PC-9 (cell line): ENCODE measurements around the gene CHRDL1. TPM values are rescaled to one million over a fixed set of nuclear protein-coding genes. Genes with fewer than 3 reads are reported as not detected.

ENCODE experiments used
- BruUV-seq: library from RNA; stranded (reverse); fragments of 400-500 nt; replicated peaks from 2 replicates; lab custom pipeline; 2021; lab: Mats Ljungman, UMichigan
- CTCF ChIA-PET: fragments of 300-600 bp; sonication (Branson Sonifier 250); formaldehyde crosslinking; loops from one replicate; lab custom pipeline; 2022; ENCODE audit warnings: antibody characterized with exemption; lab: Charles Lee
- POLR2A ChIA-PET: fragments of 300-600 bp; sonication (Branson Sonifier 250); formaldehyde crosslinking; loops from one replicate; lab custom pipeline; 2022; ENCODE audit warnings: antibody characterized with exemption; ENCODE audit not compliant: unreplicated experiment; lab: Charles Lee
- DNase-seq, 2 experiments: peaks; one replicate each; pipeline versions ENCODE4 v3.0.0 to v3.0.0-alpha.2; 2015 to 2022; ENCODE audit warnings: mixed read lengths in 1 of 2
- H2AFZ ChIP-seq: fragments of 200-600 bp; sonication (generic); 2 replicates; pipeline ENCODE4 v1.8.1; 2017; ENCODE audit warnings: antibody characterized with exemption
- H3F3A ChIP-seq: fragments of 200-600 bp; sonication (generic); 2 replicates; pipeline ENCODE4 v1.8.1; 2017; ENCODE audit warnings: antibody characterized with exemption, mild to moderate bottlenecking, low read depth; ENCODE audit not compliant: insufficient read depth
- H3K27ac ChIP-seq: fragments of 200-600 bp; sonication (generic); 2 replicates; pipeline ENCODE4 v1.6.1; 2016; ENCODE audit warnings: mixed run types
- H3K27me3 ChIP-seq: fragments of 200-600 bp; sonication (generic); 2 replicates; pipeline ENCODE4 v1.6.1; 2016; ENCODE audit warnings: low read depth, mixed run types; ENCODE audit not compliant: insufficient read depth
- H3K36me3 ChIP-seq: fragments of 200-600 bp; sonication (generic); 2 replicates; pipeline ENCODE4 v1.6.1; 2016; ENCODE audit warnings: low read depth, mixed run types
- H3K4me1 ChIP-seq: fragments of 200-600 bp; sonication (generic); replicated peaks from 2 replicates; pipeline ENCODE4 v1.6.1; 2016; ENCODE audit warnings: mixed run types; ENCODE audit not compliant: insufficient read depth
- H3K4me2 ChIP-seq: fragments of 200-600 bp; sonication (generic); 2 replicates; pipeline ENCODE4 v1.6.1; 2017; ENCODE audit warnings: mixed run types
- H3K4me3 ChIP-seq: fragments of 200-600 bp; sonication (generic); 2 replicates; pipeline ENCODE4 v1.6.1; 2016; ENCODE audit warnings: mixed run types
- H3K79me2 ChIP-seq: fragments of 200-600 bp; sonication (generic); 2 replicates; pipeline ENCODE4 v1.6.1; 2017; ENCODE audit warnings: low read depth, mixed run types
- H3K9me2 ChIP-seq: fragments of 200-600 bp; sonication (generic); 2 replicates; pipeline ENCODE4 v1.8.1; 2017; ENCODE audit warnings: mild to moderate bottlenecking; ENCODE audit not compliant: insufficient read depth
- H3K9me3 ChIP-seq: fragments of 200-600 bp; sonication (generic); 2 replicates; pipeline ENCODE4 v1.8.1; 2016; ENCODE audit warnings: low read depth; ENCODE audit not compliant: insufficient read depth
- H4K20me1 ChIP-seq: fragments of 200-600 bp; sonication (generic); 2 replicates; pipeline ENCODE4 v1.8.1; 2017; ENCODE audit not compliant: insufficient read depth
- EZH2 ChIP-seq: fragments of 200-600 bp; sonication (generic); IDR thresholded peaks from 2 replicates; pipeline ENCODE4 v1.8.0; 2017; ENCODE audit warnings: antibody characterized with exemption, low read depth
- intact Hi-C: fragments of 100-400 bp; cut with micrococcal nuclease; formaldehyde crosslinking; loops from one replicate; pipeline ENCODE4 v1.10.0; 2022; ENCODE audit not compliant: unreplicated experiment
- total RNA-seq: library from RNA; stranded (reverse); gene quantifications from 2 replicates; pipeline ENCODE4 v1.2.3, GENCODE V29; 2021
- TF ChIP-seq, protein P1 (sequence below): fragments of 200-600 bp; sonication (generic); conservative IDR thresholded peaks from 2 replicates; pipeline ENCODE4 v1.6.1; 2017; ENCODE audit warnings: mixed run types, antibody characterized with exemption, mild to moderate bottlenecking, moderate library complexity

Gene CHRDL1
- total RNA-seq, 1 experiment from 2014 or later = 25.7 TPM

- Histone ChIP-seq H3F3A (peaks cover 13% of the 10 kb centered on the region; the same call in 1 of the 2 replicates), H3K9me3 (peaks cover 3% of the 10 kb centered on the region; the same call in 1 of the 2 replicates), H3K27me3 (no peaks in the 10 kb centered on the region), H3K4me2 (peak overlapping the region; percentile 13), H3K36me3 (no peaks in the 10 kb centered on the region), H4K20me1 (no peaks in the 10 kb centered on the region), H3K9me2 (no peaks in the 10 kb centered on the region), H3K27ac (peak overlapping the region; percentile 25), H3K4me1 (peaks cover 30% of the 10 kb centered on the region), H2AFZ (no peak overlapping the region), H3K4me3 (no peak overlapping the region), H3K79me2 (no peaks in the 10 kb centered on the region)
- TF ChIP-seq EZH2 = no peak
- intact Hi-C loops = loop anchor here (2.0 kb wide), 2 partner anchors 21 to 61 kb away; partner anchors contain the start of gene CHRDL1
- ChIA-PET CTCF (interaction anchor here (0.7 kb wide), 1 partner anchor 50 kb away, joined by 15 read pairs; no protein-coding TSS in a partner anchor), POLR2A (no interaction called here)
- BruUV-seq = no TSS peak
- no peak for DNase-seq
Measured at GRCh38 chrX:110734271-110734670, 61.3 kb downstream of the CHRDL1 start.

GRCh38 chrX:110733166-110733565 lies 62.5 kb downstream of the CHRDL1 start:
- H3K79me2 ChIP-seq = no peaks in the 10 kb centered on the region
- H3K4me3 ChIP-seq = no peak overlapping the region
- peaks cover 13% of the 10 kb centered on the region; the same call in 1 of the 2 replicates for H3F3A ChIP-seq
- H3K27me3 ChIP-seq = no peaks in the 10 kb centered on the region
- H3K4me2 ChIP-seq = peak overlapping the region; percentile 27; the same call in 1 of the 2 replicates
- TF ChIP-seq, protein P1, sequence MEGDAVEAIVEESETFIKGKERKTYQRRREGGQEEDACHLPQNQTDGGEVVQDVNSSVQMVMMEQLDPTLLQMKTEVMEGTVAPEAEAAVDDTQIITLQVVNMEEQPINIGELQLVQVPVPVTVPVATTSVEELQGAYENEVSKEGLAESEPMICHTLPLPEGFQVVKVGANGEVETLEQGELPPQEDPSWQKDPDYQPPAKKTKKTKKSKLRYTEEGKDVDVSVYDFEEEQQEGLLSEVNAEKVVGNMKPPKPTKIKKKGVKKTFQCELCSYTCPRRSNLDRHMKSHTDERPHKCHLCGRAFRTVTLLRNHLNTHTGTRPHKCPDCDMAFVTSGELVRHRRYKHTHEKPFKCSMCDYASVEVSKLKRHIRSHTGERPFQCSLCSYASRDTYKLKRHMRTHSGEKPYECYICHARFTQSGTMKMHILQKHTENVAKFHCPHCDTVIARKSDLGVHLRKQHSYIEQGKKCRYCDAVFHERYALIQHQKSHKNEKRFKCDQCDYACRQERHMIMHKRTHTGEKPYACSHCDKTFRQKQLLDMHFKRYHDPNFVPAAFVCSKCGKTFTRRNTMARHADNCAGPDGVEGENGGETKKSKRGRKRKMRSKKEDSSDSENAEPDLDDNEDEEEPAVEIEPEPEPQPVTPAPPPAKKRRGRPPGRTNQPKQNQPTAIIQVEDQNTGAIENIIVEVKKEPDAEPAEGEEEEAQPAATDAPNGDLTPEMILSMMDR = no peak
- no peak for TF ChIP-seq EZH2
- peaks cover 30% of the 10 kb centered on the region for H3K4me1 ChIP-seq
- H3K36me3 ChIP-seq = no peaks in the 10 kb centered on the region
- no peaks in the 10 kb centered on the region for H3K9me2 ChIP-seq
- no peaks in the 10 kb centered on the region for H3K9me3 ChIP-seq
- H2AFZ ChIP-seq = no peak overlapping the region
- intact Hi-C loops = no loop called here
- peak in 1 of 2 experiments; percentile 38 for DNase-seq
- no TSS peak for BruUV-seq
- H3K27ac ChIP-seq = no peak overlapping the region
- ChIA-PET POLR2A (no interaction called here), CTCF (no interaction called here)
- H4K20me1 ChIP-seq = no peaks in the 10 kb centered on the region

GRCh38 chrX:110732266-110732665 lies 63.4 kb downstream of the CHRDL1 start:
- POLR2A ChIA-PET = no interaction called here
- no peak for DNase-seq
- H3K9me3 ChIP-seq = no peaks in the 10 kb centered on the region
- BruUV-seq = no TSS peak
- H3K36me3 ChIP-seq = no peaks in the 10 kb centered on the region
- peaks cover 30% of the 10 kb centered on the region for H3K4me1 ChIP-seq
- intact Hi-C loops = no loop called here
- peaks cover 13% of the 10 kb centered on the region; the same call in 1 of the 2 replicates for H3F3A ChIP-seq
- no peak overlapping the region for H2AFZ ChIP-seq
- H3K4me3 ChIP-seq = no peak overlapping the region
- CTCF ChIA-PET = no interaction called here
- H3K4me2 ChIP-seq = no peak overlapping the region
- no peaks in the 10 kb centered on the region for H4K20me1 ChIP-seq
- TF ChIP-seq, protein P1 = no peak
- no peak for TF ChIP-seq EZH2
- no peak overlapping the region for H3K27ac ChIP-seq
- H3K27me3 ChIP-seq = no peaks in the 10 kb centered on the region
- H3K79me2 ChIP-seq = no peaks in the 10 kb centered on the region
- H3K9me2 ChIP-seq = no peaks in the 10 kb centered on the region

GRCh38 chrX:110723844-110724243 lies 71.8 kb downstream of the CHRDL1 start:
- no peak overlapping the region for H2AFZ ChIP-seq
- no peaks in the 10 kb centered on the region for H3K79me2 ChIP-seq
- ChIA-PET POLR2A (no interaction called here), CTCF (no interaction called here)
- H3K4me3 ChIP-seq = no peak overlapping the region
- BruUV-seq = no TSS peak
- H3K9me3 ChIP-seq = no peaks in the 10 kb centered on the region
- no peaks in the 10 kb centered on the region for H4K20me1 ChIP-seq
- H3K27ac ChIP-seq = no peak overlapping the region
- TF ChIP-seq, protein P1 = no peak
- no peak for TF ChIP-seq EZH2
- intact Hi-C loops = no loop called here
- no peaks in the 10 kb centered on the region for H3K4me1 ChIP-seq
- H3F3A ChIP-seq = no peaks in the 10 kb centered on the region
- no peaks in the 10 kb centered on the region for H3K36me3 ChIP-seq
- H3K9me2 ChIP-seq = no peaks in the 10 kb centered on the region
- no peak overlapping the region for H3K4me2 ChIP-seq
- DNase-seq = no peak
- no peaks in the 10 kb centered on the region for H3K27me3 ChIP-seq
